ENCODE data around the gene CCNY. TPM values are rescaled to one million over a fixed set of nuclear protein-coding genes. Genes with fewer than 3 reads are reported as not detected.

Gene CCNY
- total RNA-seq, 2 experiments from 2014 or later: 64.9 to 66.9 TPM

GRCh38 chr10:35605191-35605590 lies 268.9 kb downstream of the CCNY start, which contains the start of gene GJD4:
Gene GJD4 (plus strand): TSS chr10:35605341. CDS start chr10:35605568, 227 bp downstream.
- peaks cover 0 to 22% of the 10 kb centered on the region in 2 experiments for H3K9me3 ChIP-seq (ENCODE audit: control insufficient read depth in 1 of 2, insufficient read depth in 1 of 2, low read length in 2 of 2)
- no peak within 1 kb of the TSS for H3K27ac ChIP-seq (ENCODE audit: low read depth in 1 of 2, low read length in 2 of 2)
- Mint-ChIP-seq H3K36me3 (ENCODE audit: low read depth) (no peaks in the 10 kb centered on the region), H3K4me3 (no peak within 1 kb of the TSS), H3K27me3 (peaks cover 65% of the 10 kb centered on the region), H3K9me3 (peaks cover 6% of the 10 kb centered on the region), H3K27ac (no peak within 1 kb of the TSS), H3K4me1 (ENCODE audit: low read depth) (peaks cover 6% of the 10 kb centered on the region)
- no peak for TF ChIP-seq CTCF (IDR thresholded peaks at IDR 0.05)
- DNase-seq (no peak), ATAC-seq (ENCODE audit: poor library complexity) (no peak)
- H3K4me3 ChIP-seq (ENCODE audit: low read length): no peak within 1 kb of the TSS
- ChIA-PET POLR2A (no interaction called here), CTCF (no interaction called here)
- H3K36me3 ChIP-seq (ENCODE audit: insufficient read depth, low read length): no peaks in the 10 kb centered on the region
- H3K4me1 ChIP-seq (ENCODE audit: insufficient read depth, low read length): peaks cover 10% of the 10 kb centered on the region
- intact Hi-C loops (cut with DNase I, micrococcal nuclease): no loop called here
- peaks cover 32 to 43% of the 10 kb centered on the region in 2 experiments for H3K27me3 ChIP-seq (ENCODE audit: control insufficient read depth in 1 of 2, insufficient read depth in 2 of 2, low read length in 2 of 2)

GRCh38 chr10:35606430-35606829 lies 270.1 kb downstream of the CCNY start:
- no peak overlapping the region for H3K4me3 Mint-ChIP-seq

GRCh38 chr10:35607475-35608327 lies 271.4 kb downstream of the CCNY start:
- Mint-ChIP-seq H3K36me3 (ENCODE audit: low read depth) (no peaks in the 10 kb centered on the region), H3K27ac (no peak overlapping the region), H3K4me1 (ENCODE audit: low read depth) (peaks cover 6% of the 10 kb centered on the region), H3K9me3 (peaks cover 2% of the 10 kb centered on the region), H3K4me3 (peak overlapping the region; percentile 75), H3K27me3 (peaks cover 68% of the 10 kb centered on the region)
- intact Hi-C loops (cut with DNase I, micrococcal nuclease): loop anchor here in 1 of 2 experiments (2.0 kb wide), 1 partner anchor 21 kb away; no protein-coding TSS in a partner anchor
- H3K4me3 ChIP-seq (ENCODE audit: low read length): peak overlapping the region; percentile 37
- POLR2A ChIA-PET: no interaction called here
- peaks cover 0 to 23% of the 10 kb centered on the region in 2 experiments for H3K9me3 ChIP-seq (ENCODE audit: control insufficient read depth in 1 of 2, insufficient read depth in 1 of 2, low read length in 2 of 2)
- H3K27ac ChIP-seq (ENCODE audit: low read depth in 1 of 2, low read length in 2 of 2): no peak overlapping the region
- DNase-seq (no peak), ATAC-seq (ENCODE audit: poor library complexity) (no peak)
- CTCF ChIA-PET: no interaction called here
- H3K36me3 ChIP-seq (ENCODE audit: insufficient read depth, low read length): no peaks in the 10 kb centered on the region
- TF ChIP-seq CTCF (IDR thresholded peaks at IDR 0.05): no peak
- H3K27me3 ChIP-seq (ENCODE audit: control insufficient read depth in 1 of 2, insufficient read depth in 2 of 2, low read length in 2 of 2): peaks cover 30 to 52% of the 10 kb centered on the region in 2 experiments
- peaks cover 10% of the 10 kb centered on the region for H3K4me1 ChIP-seq (ENCODE audit: insufficient read depth, low read length)

More at GRCh38 chr10:35606430-35606829, 270.1 kb downstream of the CCNY start:
- peaks cover 0 to 27% of the 10 kb centered on the region in 2 experiments for H3K9me3 ChIP-seq (ENCODE audit: control insufficient read depth in 1 of 2, insufficient read depth in 1 of 2, low read length in 2 of 2)
- H3K4me3 ChIP-seq (ENCODE audit: low read length): no peak overlapping the region
- H3K27ac ChIP-seq (ENCODE audit: low read depth in 1 of 2, low read length in 2 of 2): no peak overlapping the region
- H3K36me3 Mint-ChIP-seq (ENCODE audit: low read depth): no peaks in the 10 kb centered on the region
- peaks cover 6% of the 10 kb centered on the region for H3K4me1 Mint-ChIP-seq (ENCODE audit: low read depth)
- H3K36me3 ChIP-seq (ENCODE audit: insufficient read depth, low read length): no peaks in the 10 kb centered on the region
- H3K27me3 Mint-ChIP-seq: peaks cover 58% of the 10 kb centered on the region
- ATAC-seq (ENCODE audit: poor library complexity) (no peak), DNase-seq (no peak)
- H3K9me3 Mint-ChIP-seq: peaks cover 2% of the 10 kb centered on the region
- POLR2A ChIA-PET: no interaction called here
- H3K4me1 ChIP-seq (ENCODE audit: insufficient read depth, low read length): peaks cover 10% of the 10 kb centered on the region
- peaks cover 33 to 47% of the 10 kb centered on the region in 2 experiments for H3K27me3 ChIP-seq (ENCODE audit: control insufficient read depth in 1 of 2, insufficient read depth in 2 of 2, low read length in 2 of 2)
- no peak overlapping the region for H3K27ac Mint-ChIP-seq
- CTCF ChIA-PET: no interaction called here
- no peak for TF ChIP-seq CTCF (IDR thresholded peaks at IDR 0.05)
- intact Hi-C loops (cut with DNase I, micrococcal nuclease): no loop called here
